ENCODE data around the gene EPS8L3.

DNA sequence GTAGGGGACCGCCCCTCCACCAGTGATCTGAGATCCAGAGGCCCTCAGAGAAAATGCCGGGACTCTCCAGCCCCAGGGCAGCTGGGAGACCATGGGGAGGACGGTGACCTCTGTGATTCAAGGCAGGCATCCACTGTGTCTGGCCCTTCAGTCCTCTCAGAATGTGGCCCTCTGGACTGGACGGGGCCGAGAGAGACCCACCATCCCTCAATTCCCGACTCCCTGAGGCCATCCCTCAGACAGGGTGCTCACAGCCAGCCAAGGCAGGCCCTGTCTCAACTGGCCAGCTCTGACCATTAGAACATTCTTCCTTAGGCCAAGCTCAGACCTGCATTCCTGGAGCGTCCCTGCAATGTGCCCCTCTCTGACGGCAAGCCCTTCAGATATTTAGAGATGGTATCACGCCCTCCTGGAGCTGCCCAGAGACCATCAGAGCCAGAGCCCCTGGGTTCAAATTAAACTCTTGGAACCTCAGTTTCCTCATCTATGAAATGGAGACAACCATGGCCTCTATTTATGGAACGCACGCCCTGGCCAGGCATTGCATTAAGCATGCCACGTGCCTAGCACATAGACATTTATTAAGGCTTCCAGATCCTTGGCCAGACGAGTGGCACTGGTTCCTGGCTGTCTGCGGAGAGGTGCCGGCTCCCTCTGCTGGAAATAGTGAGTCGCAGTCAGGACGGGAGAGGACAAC is 9.6 kb upstream of the EPS8L3 start:
- TF ChIP-seq CAMTA2 (CRISPR knock-in tag; conservative IDR thresholded peaks at IDR 0.05) (no peak), MYC (IDR thresholded peaks at IDR 0.05; ENCODE audit: low read depth, low read length) (peak; percentile 76), MYC (CRISPR knock-in tag; IDR thresholded peaks at IDR 0.05; ENCODE audit: borderline replicate concordance, low read depth) (no peak), PPARD (CRISPR knock-in tag; IDR thresholded peaks at IDR 0.05) (no peak), GABPA (tag; conservative IDR thresholded peaks at IDR 0.05; ENCODE audit: low read depth) (no peak), GTF2A2 (tag; IDR thresholded peaks at IDR 0.05) (no peak), TAF1 (IDR thresholded peaks at IDR 0.05; ENCODE audit: control insufficient read depth, extremely low read depth, insufficient read depth, low read length, severe bottlenecking) (no peak), PTBP1 (IDR thresholded peaks at IDR 0.05; ENCODE audit: low read depth, low read length) (no peak)
